IPS-18a (cell line): Measurements from ENCODE around the gene HNRNPD.
"Not testable (repeated sequence)": the region's sequence is repeated elsewhere in the genome, so short reads cannot be mapped to it uniquely, and the experiment has no call there.

Source experiments
- H3K27ac ChIP-seq: one replicate; pipeline ENCODE4 v1.5.1; 2013; ENCODE audit warnings: low read length
- H3K27me3 ChIP-seq: one replicate; pipeline ENCODE4 v1.6.1; 2013; ENCODE audit warnings: mild to moderate bottlenecking, low read length; ENCODE audit not compliant: control insufficient read depth, insufficient read depth
- H3K36me3 ChIP-seq: one replicate; pipeline ENCODE4 v1.6.1; 2013; ENCODE audit warnings: low read depth, low read length; ENCODE audit not compliant: control insufficient read depth
- H3K4me1 ChIP-seq: one replicate; pipeline ENCODE4 v1.6.1; 2013; ENCODE audit warnings: low read depth, low read length; ENCODE audit not compliant: control insufficient read depth
- H3K4me3 ChIP-seq: one replicate; pipeline ENCODE4 v1.5.1; 2013; ENCODE audit warnings: low read length
- H3K9ac ChIP-seq: one replicate; pipeline ENCODE4 v1.6.1; 2013; ENCODE audit warnings: mild to moderate bottlenecking, low read length, moderate library complexity
- H3K9me3 ChIP-seq: one replicate; pipeline ENCODE4 v1.6.1; 2013; ENCODE audit warnings: low read depth, low read length; ENCODE audit not compliant: control insufficient read depth

The HNRNPD gene

DNA sequence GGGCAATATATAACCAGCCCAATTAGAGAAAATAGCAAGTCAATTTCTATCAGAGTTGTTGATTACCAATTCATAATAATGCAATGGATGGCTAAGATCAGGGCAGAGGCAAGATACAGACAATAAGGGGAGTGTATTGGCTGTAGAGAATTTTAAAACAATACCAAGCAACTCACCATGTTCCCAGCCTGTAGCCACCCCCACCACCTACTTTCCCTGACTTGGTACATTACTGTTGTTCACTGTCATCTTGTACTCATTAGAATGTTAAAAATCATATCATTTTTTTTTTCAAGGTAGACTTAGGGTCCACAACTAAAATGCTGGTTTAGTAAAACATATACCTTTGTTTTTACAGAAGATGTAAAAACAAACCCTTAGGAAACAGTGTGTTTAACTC, 27.7 kb downstream of the HNRNPD start:
- peaks cover 3% of the 10 kb centered on the region for H3K4me1 ChIP-seq
- no peak overlapping the region for H3K27ac ChIP-seq
- H3K36me3 ChIP-seq, result peaks cover 11% of the 10 kb centered on the region
- H3K27me3 ChIP-seq, result no peaks in the 10 kb centered on the region
- H3K9me3 ChIP-seq, result no peaks in the 10 kb centered on the region
- no peak overlapping the region for H3K4me3 ChIP-seq
- H3K9ac ChIP-seq, result no peak overlapping the region

DNA sequence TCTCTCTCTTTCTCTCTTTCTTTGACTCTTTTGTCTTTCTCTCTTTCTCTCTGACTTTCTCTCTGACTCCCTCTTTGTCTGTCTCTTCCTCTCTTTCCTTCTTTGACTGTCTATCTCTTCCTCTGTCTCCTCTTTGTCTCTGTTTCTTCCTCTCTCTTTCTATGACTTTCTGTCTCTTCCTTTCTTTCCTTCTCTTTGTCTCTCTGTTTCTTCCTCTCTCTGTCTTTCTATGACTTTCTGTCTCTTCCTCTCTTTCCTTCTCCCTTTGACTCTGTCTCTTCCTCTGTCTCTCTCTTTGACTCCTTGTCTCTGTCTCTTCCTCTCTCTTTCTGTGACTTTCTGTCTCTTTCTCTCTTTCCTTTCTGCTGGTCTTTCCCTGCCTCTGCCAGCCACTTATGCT, 38.7 kb downstream of the HNRNPD start:
- Histone ChIP-seq H3K4me3 (no peak overlapping the region), H3K4me1 (no peaks in the 10 kb centered on the region), H3K9me3 (no peaks in the 10 kb centered on the region), H3K36me3 (no peaks in the 10 kb centered on the region), H3K27ac (no peak overlapping the region), H3K27me3 (no peaks in the 10 kb centered on the region), H3K9ac (no peak overlapping the region)

DNA sequence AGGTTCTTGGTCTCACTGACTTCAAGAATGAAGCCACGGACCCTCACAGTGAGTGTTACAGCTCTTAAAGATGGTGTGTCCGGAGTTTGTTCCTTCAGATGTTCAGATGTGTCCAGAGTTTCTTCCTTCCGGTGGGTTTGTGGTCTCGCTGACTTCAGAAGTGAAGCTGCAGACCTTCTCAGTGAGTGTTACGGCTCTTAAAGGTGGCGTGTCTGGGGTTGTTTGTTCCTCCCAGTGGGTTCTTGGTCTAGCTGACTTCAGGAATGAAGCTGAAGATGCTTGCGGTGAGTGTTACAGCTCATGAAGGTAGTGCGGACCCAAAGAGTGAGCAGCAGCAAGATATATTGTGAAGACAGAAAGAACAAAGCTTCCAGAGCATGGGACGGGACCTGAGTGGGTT, 40.1 kb downstream of the HNRNPD start:
- H3K27ac ChIP-seq, H3K4me1 ChIP-seq, H3K4me3 ChIP-seq, H3K9me3 ChIP-seq, H3K27me3 ChIP-seq, H3K36me3 ChIP-seq, H3K9ac ChIP-seq: not testable (repeated sequence)

DNA sequence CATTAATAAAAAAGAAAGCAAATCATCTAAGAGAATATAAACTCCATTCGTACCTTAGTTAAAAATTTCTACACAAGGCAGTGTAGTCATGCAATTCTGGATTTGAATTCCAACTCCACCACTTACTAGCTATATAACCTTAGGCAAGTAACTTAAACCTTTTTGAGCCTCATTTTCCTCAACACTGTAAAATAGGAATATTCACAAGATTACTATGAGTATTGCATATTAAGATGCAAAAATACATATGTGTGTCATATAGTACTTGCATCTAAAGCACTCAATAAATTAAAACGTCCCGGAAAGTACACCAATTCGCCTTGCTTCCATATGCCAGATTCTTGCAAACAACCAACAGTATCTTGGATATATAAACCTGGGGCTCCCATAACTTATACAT, 42.0 kb downstream of the HNRNPD start:
- H3K9me3 ChIP-seq, result no peaks in the 10 kb centered on the region
- H3K27ac ChIP-seq, result no peak overlapping the region
- H3K27me3 ChIP-seq, result no peaks in the 10 kb centered on the region
- no peaks in the 10 kb centered on the region for H3K4me1 ChIP-seq
- H3K36me3 ChIP-seq, result no peaks in the 10 kb centered on the region
- no peak overlapping the region for H3K4me3 ChIP-seq
- no peak overlapping the region for H3K9ac ChIP-seq

DNA sequence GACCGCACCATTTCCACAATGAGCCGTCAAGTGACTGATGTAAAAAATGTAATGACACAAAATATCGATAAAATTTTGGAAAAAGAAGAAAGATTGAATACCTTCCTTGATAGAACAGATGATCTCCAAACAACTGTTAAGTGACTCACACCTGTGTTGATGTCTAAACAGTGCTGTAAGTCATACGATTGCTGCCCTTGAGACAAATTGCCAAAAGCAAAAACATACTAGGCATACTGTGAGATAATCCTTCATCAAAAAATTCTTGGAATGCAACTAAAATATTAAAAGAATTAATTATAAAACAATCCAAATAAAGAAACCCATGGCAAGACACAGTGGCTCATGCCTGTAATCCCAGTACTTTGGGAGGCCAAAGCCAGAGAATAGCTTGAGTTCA, 53.4 kb downstream of the HNRNPD start:
- no peaks in the 10 kb centered on the region for H3K27me3 ChIP-seq
- H3K27ac ChIP-seq, result no peak overlapping the region
- H3K4me1 ChIP-seq, result no peaks in the 10 kb centered on the region
- no peak overlapping the region for H3K9ac ChIP-seq
- H3K36me3 ChIP-seq, result no peaks in the 10 kb centered on the region
- no peaks in the 10 kb centered on the region for H3K9me3 ChIP-seq
- no peak overlapping the region for H3K4me3 ChIP-seq

DNA sequence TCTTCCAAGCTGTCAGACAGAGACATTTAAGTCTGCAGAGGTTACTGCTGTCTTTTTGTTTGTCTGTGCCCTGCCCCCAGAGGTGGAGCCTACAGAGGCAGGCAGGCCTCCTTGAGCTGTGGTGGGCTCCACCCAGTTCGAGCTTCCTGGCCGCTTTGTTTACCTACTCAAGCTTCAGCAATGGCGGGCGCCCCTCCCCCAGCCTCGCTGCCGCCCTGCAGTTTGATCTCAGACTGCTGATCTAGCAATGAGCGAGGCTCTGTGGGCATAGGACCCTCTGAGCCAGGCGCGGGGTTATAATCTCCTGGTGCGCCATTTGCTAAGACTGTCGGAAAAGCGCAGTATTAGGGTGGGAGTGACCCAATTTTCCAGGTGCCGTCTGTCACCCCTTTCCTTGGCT, 70.7 kb downstream of the HNRNPD start:
- H3K9me3 ChIP-seq, H3K4me1 ChIP-seq, H3K27ac ChIP-seq, H3K9ac ChIP-seq, H3K36me3 ChIP-seq, H3K27me3 ChIP-seq, H3K4me3 ChIP-seq: not testable (repeated sequence)
